B cell (primary cell): ENCODE measurements around the gene GRK6. TPM values are rescaled to one million over a fixed set of nuclear protein-coding genes. Genes with fewer than 3 reads are reported as not detected.

ENCODE experiments used
- ATAC-seq: fragments of 200-7000 bp; cut with Tn5 transposase; one replicate; pipeline ENCODE4 v1.10.0; 2021; ENCODE audit warnings: low read depth, mild to moderate bottlenecking, moderate number of reproducible peaks, moderate library complexity
- CTCF ChIA-PET: fragments of 350-600 bp; sonication (Branson Sonifier 250); formaldehyde crosslinking; loops from one replicate; lab custom pipeline; 2021; ENCODE audit warnings: antibody characterized with exemption, inconsistent platforms; lab: Charles Lee
- POLR2A ChIA-PET: fragments of 350-600 bp; sonication (Branson Sonifier 250); formaldehyde crosslinking; loops from one replicate; lab custom pipeline; 2021; ENCODE audit warnings: antibody characterized with exemption; lab: Charles Lee
- DNase-seq: peaks from one replicate; pipeline ENCODE4 v3.0.0; 2013
- H2AFZ ChIP-seq: 2 replicates; pipeline ENCODE4 v1.6.1; 2012; ENCODE audit warnings: mild to moderate bottlenecking, low read depth, low read length; ENCODE audit not compliant: insufficient read depth, poor library complexity, severe bottlenecking
- H3K27ac ChIP-seq, 2 donors: 1 replicate in 1 of 2; 2 replicates in 1 of 2; pipeline ENCODE4 v1.5.1; 2012 to 2013; ENCODE audit warnings: low read length in 2 of 2, mild to moderate bottlenecking in 2 of 2, moderate library complexity in 1 of 2
- H3K27me3 ChIP-seq, 4 experiments: fragments of 200-600 bp in 1 of 4; sonication (generic) in 1 of 4; replicated peaks in 1 of 4; 1 replicate in 2 of 4; 2 replicates in 2 of 4; pipeline versions ENCODE4 v1.6.1 to v1.7.0; 2013 to 2016; ENCODE audit warnings: low read length in 3 of 4, mild to moderate bottlenecking in 2 of 4, mixed read lengths in 1 of 4, moderate library complexity in 1 of 4; ENCODE audit not compliant: insufficient read depth in 4 of 4, control insufficient read depth in 3 of 4; ENCODE audit errors: control extremely low read depth in 1 of 4
- H3K36me3 ChIP-seq, 2 experiments: replicated peaks in 1 of 2; 1 replicate in 1 of 2; 2 replicates in 1 of 2; pipeline versions ENCODE4 v1.6.1 to v1.7.1; 2013; ENCODE audit warnings: low read length in 1 of 2; ENCODE audit not compliant: insufficient read depth in 2 of 2, control insufficient read depth in 1 of 2; ENCODE audit errors: control extremely low read depth in 1 of 2, extremely low read depth in 1 of 2
- H3K4me1 ChIP-seq, 2 donors: fragments of 200-600 bp in 1 of 2; sonication (generic) in 1 of 2; 1 replicate in 1 of 2; 2 replicates in 1 of 2; pipeline versions ENCODE4 v1.5.1 to v1.6.1; 2013 to 2017; ENCODE audit warnings: low read length in 2 of 2; ENCODE audit not compliant: control insufficient read depth in 2 of 2, insufficient read depth in 2 of 2
- H3K4me2 ChIP-seq: replicated peaks from 2 replicates; pipeline ENCODE3; 2012; ENCODE audit warnings: mild to moderate bottlenecking, low read depth, low read length; ENCODE audit not compliant: poor library complexity, severe bottlenecking
- H3K4me3 ChIP-seq, 5 experiments: fragments of 200-600 bp in 1 of 5; sonication (generic) in 1 of 5; 1 replicate in 3 of 5; 2 replicates in 2 of 5; pipeline versions ENCODE4 v1.5.1 to v1.7.0; 2011 to 2016; ENCODE audit warnings: low read length in 4 of 5, mild to moderate bottlenecking in 4 of 5, low read depth in 2 of 5, control low read depth in 1 of 5, moderate library complexity in 1 of 5; ENCODE audit not compliant: insufficient read depth in 1 of 5; ENCODE audit errors: control extremely low read depth in 1 of 5, extremely low read depth in 1 of 5
- H3K79me2 ChIP-seq: fragments of 200-600 bp; sonication (generic); one replicate; pipeline ENCODE4 v1.6.0; 2016; ENCODE audit warnings: low read length; ENCODE audit not compliant: control insufficient read depth, insufficient read depth
- H3K9ac ChIP-seq: fragments of 200-600 bp; sonication (generic); 2 replicates; pipeline ENCODE4 v1.6.1; 2017; ENCODE audit warnings: mild to moderate bottlenecking, low read length, moderate library complexity
- H3K9me3 ChIP-seq, 3 donors: one replicate each; pipeline versions ENCODE4 v1.6.1 to v1.7.1; 2013; ENCODE audit warnings: low read length in 2 of 3; ENCODE audit not compliant: control insufficient read depth in 2 of 3, insufficient read depth in 1 of 3; ENCODE audit errors: control extremely low read depth in 1 of 3
- H4K20me1 ChIP-seq: 2 replicates; pipeline ENCODE4 v1.6.0; 2012; ENCODE audit warnings: mild to moderate bottlenecking, low read length; ENCODE audit not compliant: insufficient read depth, control insufficient read depth, poor library complexity, severe bottlenecking
- H3K27ac Mint-ChIP-seq: one replicate; pipeline ENCODE4 v1.8.0; 2021; ENCODE audit warnings: mixed read lengths
- H3K27me3 Mint-ChIP-seq: one replicate; pipeline ENCODE4 v1.8.0; 2021; ENCODE audit warnings: mixed read lengths
- H3K4me1 Mint-ChIP-seq: one replicate; pipeline ENCODE4 v1.8.0; 2021; ENCODE audit warnings: mixed read lengths
- H3K4me3 Mint-ChIP-seq: one replicate; pipeline ENCODE4 v1.8.0; 2021; ENCODE audit warnings: mixed read lengths
- H3K9me3 Mint-ChIP-seq: one replicate; pipeline ENCODE4 v1.8.0; 2022; ENCODE audit warnings: mixed read lengths; ENCODE audit not compliant: insufficient read depth
- EZH2 ChIP-seq: IDR thresholded peaks from 2 replicates; pipeline ENCODE4 v1.6.1; 2012; ENCODE audit warnings: borderline replicate concordance, low read depth, mild to moderate bottlenecking, moderate library complexity, low read length; ENCODE audit not compliant: insufficient read depth, poor library complexity, severe bottlenecking
- WGBS: methylation state at CpG from one replicate; pipeline ENCODE4 v1.1.5; 2013; ENCODE audit warnings: missing lambda C conversion rate; ENCODE audit not compliant: insufficient coverage; 5-methylcytosine and 5-hydroxymethylcytosine counted together
- intact Hi-C: fragments of 100-400 bp; cut with micrococcal nuclease; formaldehyde crosslinking; loops from one replicate; pipeline ENCODE4 v1.10.0; 2022
- polyA plus RNA-seq: library from polyadenylated mRNA; depleted of rRNA; stranded (reverse); fragments of >200 nt; gene quantifications from 2 replicates; pipeline ENCODE4 v1.2.3, GENCODE V29; 2012
- total RNA-seq, 2 donors: library from RNA; stranded (reverse); fragments of 120-200 nt in 1 of 2; gene quantifications; 1 replicate in 1 of 2; 2 replicates in 1 of 2; pipeline versions ENCODE4 v1.2.3 to v1.2.4, GENCODE V29; 2013 to 2022
- TF ChIP-seq, protein P1 (sequence below): fragments of 200-600 bp; IDR thresholded peaks from one replicate; pipeline ENCODE4 v1.8.0; 2022; ENCODE audit warnings: antibody characterized with exemption, mild to moderate bottlenecking

The GRK6 gene
- total and polyA plus RNA-seq, 2 donors (not counting 1 experiment from before 2014, with no cell fraction given), result 155 to 173 TPM

DNA sequence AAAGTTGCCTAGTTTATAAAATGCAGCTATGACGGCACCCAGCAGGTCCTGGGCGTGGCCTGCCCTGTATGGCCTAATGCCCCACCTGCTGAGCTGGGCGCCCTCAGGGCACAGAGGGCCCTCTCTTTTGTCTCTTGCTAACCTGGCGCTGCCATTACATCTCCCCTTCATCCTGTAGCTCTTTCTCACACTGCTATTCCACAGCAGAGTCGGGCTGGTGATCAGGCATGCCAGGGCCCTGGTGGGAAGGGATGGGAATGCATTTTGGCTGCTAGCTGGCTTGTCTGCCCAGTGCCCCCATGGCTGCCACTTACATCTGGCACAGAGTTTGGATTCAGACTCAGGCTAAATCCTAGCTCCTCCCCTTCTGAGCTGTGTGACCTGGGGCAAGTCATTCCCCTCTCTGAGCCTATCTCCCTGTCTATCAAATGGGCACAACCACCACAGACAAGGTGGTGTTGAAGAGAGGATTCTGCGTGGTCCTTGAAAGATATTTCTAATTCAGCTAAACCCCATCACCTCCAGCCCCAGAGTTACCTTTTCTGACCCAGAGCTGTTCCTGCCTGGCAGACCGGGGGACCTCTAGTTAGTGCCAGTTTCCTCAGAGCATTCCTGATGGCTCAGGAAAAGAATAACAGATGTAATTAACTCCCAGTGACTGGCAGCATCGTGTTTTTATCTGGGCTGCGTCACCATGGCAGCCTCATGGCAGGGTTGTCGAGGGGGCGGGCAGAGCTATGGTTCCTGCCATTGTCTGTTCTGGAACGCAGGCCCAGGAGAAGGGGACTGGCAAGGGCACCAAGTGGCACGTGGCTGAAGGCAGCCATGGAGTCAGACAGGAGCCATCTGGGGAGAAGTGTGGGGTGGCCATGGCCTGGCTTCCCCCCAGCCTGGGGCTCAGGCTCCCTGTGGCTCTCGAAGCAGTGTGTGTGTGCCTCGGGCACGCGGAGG lies 26.5 kb downstream of the GRK6 start:
- peak overlapping the region; percentile 97 for H3K27ac Mint-ChIP-seq
- ATAC-seq (no peak), DNase-seq (no peak)
- POLR2A ChIA-PET, result interaction anchor here (0.6 to 6.7 kb wide), 9 partner anchors 7 to 102 kb away, joined by 3 to 87 read pairs (median 5); partner anchors contain the start of genes DOK3, GRK6 and LMAN2
- H3K36me3 ChIP-seq, result no peaks in the 10 kb centered on the region
- peaks cover 40% of the 10 kb centered on the region for H3K4me1 Mint-ChIP-seq
- TF ChIP-seq, protein P1, sequence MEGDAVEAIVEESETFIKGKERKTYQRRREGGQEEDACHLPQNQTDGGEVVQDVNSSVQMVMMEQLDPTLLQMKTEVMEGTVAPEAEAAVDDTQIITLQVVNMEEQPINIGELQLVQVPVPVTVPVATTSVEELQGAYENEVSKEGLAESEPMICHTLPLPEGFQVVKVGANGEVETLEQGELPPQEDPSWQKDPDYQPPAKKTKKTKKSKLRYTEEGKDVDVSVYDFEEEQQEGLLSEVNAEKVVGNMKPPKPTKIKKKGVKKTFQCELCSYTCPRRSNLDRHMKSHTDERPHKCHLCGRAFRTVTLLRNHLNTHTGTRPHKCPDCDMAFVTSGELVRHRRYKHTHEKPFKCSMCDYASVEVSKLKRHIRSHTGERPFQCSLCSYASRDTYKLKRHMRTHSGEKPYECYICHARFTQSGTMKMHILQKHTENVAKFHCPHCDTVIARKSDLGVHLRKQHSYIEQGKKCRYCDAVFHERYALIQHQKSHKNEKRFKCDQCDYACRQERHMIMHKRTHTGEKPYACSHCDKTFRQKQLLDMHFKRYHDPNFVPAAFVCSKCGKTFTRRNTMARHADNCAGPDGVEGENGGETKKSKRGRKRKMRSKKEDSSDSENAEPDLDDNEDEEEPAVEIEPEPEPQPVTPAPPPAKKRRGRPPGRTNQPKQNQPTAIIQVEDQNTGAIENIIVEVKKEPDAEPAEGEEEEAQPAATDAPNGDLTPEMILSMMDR, result no peak
- TF ChIP-seq EZH2, result no peak
- no peaks in the 10 kb centered on the region for H3K27me3 Mint-ChIP-seq
- H3K27me3 ChIP-seq, result peaks cover 0 to 14% (median 0%) of the 10 kb centered on the region in 4 experiments
- CTCF ChIA-PET, result interaction anchor here (1.2 to 21.3 kb wide), 10 partner anchors 7 to 134 kb away, joined by 3 to 628 read pairs (median 30); partner anchors contain the start of genes DOK3, F12, GRK6 and PFN3
- H3K79me2 ChIP-seq, result peaks cover 21% of the 10 kb centered on the region
- H3K4me1 ChIP-seq, result peaks cover 26 to 47% of the 10 kb centered on the region in 2 donors
- no peak overlapping the region for H2AFZ ChIP-seq
- H3K9me3 Mint-ChIP-seq, result no peaks in the 10 kb centered on the region
- H3K9me3 ChIP-seq, result peaks cover 0 to 4% (median 0%) of the 10 kb centered on the region in 3 donors
- peak overlapping the region; percentile 96 for H3K4me3 Mint-ChIP-seq
- peaks cover 43% of the 10 kb centered on the region for H4K20me1 ChIP-seq
- H3K9ac ChIP-seq, result peak overlapping the region; percentile 68
- H3K4me3 ChIP-seq, result peak overlapping the region in 1 of 5 experiments; percentile 74
- H3K4me2 ChIP-seq, result peak overlapping the region; percentile 99
- 93% methylated on average over 14 of the region's 17 CpGs for WGBS
- no peak overlapping the region for H3K27ac ChIP-seq
- intact Hi-C loops, result no loop called here
